GOT3 (cell line): ENCODE measurements around the gene KTN1.

Experiments
- DNase-seq: peaks from one replicate; lab custom pipeline; 2025; ENCODE audit warnings: mixed read lengths; lab: John Stamatoyannopoulos, UW

KTN1 gene, protein sequence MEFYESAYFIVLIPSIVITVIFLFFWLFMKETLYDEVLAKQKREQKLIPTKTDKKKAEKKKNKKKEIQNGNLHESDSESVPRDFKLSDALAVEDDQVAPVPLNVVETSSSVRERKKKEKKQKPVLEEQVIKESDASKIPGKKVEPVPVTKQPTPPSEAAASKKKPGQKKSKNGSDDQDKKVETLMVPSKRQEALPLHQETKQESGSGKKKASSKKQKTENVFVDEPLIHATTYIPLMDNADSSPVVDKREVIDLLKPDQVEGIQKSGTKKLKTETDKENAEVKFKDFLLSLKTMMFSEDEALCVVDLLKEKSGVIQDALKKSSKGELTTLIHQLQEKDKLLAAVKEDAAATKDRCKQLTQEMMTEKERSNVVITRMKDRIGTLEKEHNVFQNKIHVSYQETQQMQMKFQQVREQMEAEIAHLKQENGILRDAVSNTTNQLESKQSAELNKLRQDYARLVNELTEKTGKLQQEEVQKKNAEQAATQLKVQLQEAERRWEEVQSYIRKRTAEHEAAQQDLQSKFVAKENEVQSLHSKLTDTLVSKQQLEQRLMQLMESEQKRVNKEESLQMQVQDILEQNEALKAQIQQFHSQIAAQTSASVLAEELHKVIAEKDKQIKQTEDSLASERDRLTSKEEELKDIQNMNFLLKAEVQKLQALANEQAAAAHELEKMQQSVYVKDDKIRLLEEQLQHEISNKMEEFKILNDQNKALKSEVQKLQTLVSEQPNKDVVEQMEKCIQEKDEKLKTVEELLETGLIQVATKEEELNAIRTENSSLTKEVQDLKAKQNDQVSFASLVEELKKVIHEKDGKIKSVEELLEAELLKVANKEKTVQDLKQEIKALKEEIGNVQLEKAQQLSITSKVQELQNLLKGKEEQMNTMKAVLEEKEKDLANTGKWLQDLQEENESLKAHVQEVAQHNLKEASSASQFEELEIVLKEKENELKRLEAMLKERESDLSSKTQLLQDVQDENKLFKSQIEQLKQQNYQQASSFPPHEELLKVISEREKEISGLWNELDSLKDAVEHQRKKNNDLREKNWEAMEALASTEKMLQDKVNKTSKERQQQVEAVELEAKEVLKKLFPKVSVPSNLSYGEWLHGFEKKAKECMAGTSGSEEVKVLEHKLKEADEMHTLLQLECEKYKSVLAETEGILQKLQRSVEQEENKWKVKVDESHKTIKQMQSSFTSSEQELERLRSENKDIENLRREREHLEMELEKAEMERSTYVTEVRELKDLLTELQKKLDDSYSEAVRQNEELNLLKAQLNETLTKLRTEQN (N-terminal part only)

DNA sequence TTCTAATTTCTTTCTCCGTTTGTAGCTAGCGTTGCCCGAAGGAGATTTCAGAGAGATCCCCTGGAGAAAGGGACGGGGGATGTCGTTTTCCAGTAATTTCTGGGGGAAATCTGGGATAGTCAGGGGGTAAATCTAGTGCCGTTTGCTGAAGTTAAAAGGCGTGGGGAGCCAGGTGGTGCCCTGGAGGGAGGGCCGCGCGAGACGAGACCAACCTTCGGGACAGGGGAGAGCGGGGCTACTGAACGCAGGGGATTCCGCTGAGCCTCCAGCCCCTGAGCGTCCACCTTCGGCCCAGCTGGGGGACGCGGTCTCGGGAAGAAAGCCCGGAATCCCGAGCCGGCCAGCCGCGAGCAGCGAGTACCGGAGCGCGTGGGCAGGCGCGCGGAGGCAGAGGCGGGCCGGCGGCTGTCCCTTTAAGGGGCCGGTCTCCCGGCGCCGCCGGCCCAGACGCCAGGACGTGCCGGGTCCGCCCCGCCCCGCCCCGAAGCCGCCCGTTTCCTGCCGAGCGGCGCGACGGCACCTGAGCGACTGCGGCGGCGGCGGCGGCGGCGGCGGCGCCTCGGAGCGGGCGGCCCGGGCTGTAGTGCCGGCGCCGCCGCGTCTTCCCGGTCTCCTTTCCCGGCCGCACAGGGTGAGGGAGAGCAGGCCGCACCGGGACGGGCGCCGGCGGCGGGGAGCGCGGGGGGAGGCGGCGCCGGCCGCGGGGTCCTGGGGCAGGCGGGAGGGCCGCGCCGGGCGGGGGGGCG lies at the start of gene KTN1:
Gene KTN1, plus strand, starts transcription at position 484 of the 746 bp plus-strand sequence. CDS start 31,842 bp downstream, outside the sequence.
- DNase-seq: peak; percentile 53

DNA sequence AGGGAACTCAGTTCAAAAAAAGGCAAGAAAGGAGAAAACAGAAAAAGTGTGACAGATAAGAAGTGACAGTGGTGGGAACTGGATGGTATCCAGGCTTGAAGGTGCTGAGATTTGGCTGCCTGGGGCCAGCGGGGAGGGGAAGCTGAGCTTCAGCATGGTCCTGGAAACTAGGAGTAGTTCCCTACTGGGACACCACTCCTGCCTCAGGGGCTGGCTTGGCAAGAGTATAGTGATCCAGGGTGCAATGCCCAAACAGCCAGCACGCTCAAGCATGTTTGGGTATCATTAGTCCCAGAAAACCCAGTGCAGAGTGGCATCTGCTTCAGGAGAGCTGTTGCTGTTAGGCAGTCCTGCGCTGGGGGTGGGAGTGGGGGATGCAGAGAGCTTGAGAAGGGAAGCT lies 49.5 kb upstream of the KTN1 start:
- DNase-seq: no peak

DNA sequence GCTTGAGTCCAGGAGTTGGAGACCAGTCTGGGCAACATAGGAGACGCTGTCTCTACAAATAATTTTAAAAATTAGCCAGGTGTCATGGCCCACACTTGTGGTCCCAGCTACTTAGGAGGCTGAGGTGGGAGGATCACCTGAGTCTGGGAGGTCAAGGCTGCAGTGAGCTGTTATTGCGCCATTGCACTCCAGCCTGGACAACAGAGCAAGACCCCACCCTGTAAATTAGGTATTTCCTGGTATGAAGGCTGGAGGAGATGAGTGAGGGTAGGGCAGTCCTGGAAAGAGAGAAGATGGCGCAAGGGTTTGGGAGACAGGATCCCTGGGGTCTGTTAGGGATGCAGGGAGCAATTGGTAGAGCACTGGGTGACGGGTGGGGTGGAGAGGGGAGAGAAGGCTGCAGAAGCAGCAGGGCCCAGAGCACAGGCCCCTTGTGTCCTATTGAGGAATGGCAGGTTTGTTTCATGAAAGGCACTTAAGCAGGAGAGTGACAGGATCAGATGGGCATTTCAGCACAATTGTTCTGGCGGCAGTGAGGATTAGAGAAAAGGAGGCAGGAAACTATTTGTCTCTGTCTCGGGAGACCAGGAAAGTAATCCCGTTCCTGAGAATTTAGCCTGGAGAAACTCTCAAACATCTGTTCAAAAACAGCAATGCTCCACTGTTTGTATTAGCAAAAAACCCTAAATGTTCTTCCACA lies 47.2 kb upstream of the KTN1 start:
- no peak for DNase-seq

DNA sequence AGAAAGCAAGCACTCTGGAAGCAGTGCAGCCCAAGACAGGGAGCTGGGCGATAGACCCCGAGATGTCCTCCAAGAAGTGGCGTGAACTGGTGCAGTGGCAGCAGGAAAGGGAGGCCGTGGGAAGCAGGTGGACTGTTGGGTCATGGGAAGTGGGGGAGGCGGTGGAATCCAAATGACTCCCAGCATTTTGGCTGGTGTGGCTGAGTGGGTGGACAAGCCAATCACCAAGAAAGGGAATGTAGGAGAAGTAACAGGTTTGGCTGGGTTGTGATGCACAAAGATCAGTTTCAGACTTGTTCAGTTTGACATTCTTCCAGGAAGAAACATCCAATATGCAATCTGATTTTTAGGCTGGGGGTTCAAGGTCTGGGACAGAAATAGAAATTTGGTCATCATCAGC lies 46.0 kb upstream of the KTN1 start:
- no peak for DNase-seq

DNA sequence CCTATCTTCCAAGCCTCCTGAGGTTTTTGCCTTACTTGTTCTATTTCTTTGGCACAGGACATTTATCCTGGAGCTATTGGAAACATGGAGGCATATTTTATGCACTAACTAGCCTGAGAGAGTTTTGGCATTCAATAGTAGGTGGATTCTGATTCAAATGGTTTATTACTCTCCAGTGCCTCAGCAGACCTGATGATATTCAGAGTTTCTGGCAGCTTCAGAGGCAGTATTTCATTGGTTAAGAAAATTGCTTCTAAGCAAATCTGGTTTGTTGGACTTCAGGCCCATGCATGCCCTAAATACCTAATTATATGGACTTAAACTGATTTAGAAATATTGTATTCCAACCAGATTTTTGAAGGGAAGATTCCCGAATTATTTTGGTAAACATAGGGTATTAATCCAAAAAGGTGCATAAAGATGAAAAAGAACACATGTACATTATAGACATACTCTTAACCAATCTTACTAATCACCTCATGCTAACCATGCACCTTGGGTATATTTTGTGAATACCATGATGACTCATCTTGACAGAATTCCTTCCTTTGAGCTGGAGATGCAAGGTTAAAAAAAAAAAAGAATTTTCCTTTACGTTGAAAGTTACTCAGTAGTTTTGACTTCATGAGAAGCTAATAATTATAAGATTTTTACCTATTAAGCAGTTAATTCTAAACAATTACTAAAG lies 44.3 kb upstream of the KTN1 start:
- no peak for DNase-seq

DNA sequence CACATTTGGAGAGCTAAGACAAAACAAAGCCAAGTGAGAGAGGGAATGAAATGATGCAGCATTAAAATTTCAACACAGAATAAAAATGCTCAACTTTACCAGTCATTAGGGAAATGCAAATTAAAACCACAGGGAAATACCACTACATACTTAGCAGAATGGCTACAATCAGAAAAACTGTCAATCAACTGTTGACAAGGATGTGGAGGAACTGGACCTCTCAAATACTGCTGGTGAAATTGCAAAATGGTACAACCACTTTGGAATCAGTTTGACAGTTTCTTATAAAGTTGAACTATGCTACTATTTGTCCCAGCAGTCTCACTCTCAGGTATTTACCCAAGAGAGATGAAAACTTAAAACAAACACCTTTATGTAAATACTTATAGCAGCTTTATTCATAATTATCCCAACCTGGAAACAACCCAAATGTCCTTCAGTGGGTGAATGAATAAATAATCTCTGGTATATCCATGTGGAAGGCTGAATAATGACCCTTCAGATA lies 43.8 kb upstream of the KTN1 start:
- no peak for DNase-seq

DNA sequence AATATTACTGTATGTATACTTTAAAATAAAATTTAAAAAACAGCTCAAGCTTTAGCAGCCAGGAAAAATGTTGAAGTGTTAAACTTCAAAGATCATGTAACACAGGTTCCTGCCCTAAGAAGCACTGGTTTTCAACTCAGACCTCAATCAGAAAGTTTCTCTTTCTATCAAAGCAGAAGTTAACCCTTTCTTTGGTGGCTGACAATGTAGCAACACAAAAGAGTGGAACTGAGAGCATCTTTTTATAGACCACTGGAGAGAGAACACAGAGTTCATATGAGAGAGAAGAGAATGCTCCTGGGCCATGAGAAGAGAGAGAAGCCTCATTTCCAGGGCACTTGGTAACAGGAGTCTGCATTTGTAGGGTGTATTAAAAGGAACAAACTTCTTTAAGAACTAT lies 42.2 kb upstream of the KTN1 start:
- DNase-seq: no peak

DNA sequence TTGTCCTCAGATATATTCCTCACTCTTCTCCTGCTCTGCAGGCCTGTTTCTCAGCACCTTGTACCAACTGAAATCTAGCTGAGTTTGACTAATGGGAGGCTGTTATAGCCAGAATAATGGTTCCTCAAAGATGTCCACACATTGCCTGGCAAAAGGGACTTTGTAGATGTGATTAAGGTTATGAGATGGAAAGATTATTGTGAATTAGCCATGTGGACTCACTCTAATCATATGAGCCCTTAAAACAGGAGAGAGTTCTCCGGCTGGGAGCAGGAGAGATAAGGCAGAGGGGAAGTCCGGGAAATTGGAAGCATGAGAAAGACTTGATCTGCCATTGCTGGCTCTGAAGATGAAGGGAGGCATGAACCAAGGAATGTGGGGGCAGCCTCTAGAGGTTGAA lies 40.0 kb upstream of the KTN1 start:
- DNase-seq: no peak

DNA sequence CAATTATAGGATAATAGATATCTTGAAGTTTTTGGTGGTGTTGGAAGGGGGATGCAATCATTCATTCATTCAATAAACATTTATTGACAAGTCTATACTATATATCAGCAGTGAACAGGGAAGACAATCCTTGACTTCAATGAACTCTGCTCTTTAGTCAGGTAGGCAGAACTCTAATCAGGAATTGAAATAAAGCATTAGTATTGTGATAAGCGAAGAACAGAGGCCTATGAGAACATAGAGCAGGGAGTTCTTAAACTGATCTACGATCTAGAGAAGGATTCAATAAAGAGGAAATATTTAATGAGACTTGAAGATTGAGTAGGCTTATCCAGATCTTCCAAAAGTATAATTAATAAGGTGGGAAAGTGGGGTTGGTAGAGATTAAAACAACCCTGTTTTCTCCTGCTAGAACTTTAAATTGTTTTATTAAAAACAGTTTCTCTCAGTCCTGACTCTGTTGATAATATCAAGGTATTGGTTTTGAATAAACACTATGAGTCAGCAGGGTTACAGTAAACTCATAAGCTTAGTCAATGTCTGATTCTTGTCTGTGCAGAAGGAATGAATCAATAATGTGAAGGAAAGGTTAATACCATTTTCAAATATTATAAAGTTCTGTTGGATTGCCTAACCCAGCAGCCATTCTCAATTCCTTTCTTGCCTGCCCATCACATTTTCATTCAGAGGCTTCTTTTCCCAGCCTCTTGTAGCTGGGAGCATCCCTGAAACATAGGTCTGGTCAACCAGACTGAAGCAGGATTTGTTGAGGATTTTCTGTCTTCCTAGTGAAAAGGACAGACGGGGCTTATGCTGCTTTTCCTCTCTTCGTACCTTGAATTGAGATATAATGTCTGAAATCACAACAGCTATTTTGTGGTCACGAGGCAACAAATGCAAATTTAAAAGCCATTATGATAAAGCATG lies 38.9 kb upstream of the KTN1 start:
- DNase-seq: no peak

DNA sequence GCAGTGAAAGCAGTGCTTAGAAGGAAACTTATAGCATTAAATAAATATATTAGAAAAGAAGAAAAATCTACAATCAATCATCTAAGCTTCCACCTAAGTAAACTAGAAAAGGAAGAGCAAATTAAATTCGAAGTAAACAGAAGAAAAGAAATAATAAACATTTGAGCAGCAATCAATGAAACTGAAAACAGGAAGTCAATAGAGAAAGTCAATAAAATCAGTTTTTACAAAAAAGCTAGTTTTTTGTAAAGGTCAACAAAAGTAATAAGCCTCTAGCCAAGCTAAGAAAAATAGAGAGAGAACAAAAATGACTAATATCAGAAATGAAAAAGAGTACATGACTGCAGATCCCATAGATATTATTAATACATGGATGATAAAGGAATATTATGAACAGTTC lies 34.2 kb upstream of the KTN1 start:
- no peak for DNase-seq

DNA sequence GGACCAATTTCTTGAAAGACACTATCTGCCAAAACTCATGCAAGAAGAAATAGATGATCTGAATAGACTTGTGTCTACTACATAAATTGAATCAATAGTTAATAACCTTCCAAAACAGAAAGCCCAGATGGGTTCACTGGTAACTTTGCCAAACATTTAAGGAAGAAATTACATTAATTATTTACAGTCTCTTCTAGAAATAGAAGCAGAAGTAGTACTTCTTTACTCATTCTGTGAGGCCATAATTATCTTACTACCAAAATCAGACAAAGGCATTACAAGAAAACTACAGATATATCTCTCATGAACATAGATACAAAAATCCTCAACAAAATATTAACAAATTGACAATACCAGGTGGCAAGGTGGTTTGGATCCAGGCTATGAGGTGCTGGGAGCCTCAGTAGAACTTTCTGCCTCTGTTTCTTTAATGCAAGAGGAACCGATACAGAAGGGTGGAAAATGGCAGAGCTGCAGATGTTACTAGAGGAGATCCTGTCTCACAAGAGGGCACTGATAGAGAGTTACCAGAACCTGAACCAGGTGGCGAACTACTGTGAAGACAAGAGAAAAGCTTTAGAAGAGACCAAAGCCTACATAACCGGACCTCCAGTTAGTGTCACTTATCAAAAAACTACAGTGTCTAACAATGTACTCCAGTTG lies 33.7 kb upstream of the KTN1 start:
- no peak for DNase-seq

DNA sequence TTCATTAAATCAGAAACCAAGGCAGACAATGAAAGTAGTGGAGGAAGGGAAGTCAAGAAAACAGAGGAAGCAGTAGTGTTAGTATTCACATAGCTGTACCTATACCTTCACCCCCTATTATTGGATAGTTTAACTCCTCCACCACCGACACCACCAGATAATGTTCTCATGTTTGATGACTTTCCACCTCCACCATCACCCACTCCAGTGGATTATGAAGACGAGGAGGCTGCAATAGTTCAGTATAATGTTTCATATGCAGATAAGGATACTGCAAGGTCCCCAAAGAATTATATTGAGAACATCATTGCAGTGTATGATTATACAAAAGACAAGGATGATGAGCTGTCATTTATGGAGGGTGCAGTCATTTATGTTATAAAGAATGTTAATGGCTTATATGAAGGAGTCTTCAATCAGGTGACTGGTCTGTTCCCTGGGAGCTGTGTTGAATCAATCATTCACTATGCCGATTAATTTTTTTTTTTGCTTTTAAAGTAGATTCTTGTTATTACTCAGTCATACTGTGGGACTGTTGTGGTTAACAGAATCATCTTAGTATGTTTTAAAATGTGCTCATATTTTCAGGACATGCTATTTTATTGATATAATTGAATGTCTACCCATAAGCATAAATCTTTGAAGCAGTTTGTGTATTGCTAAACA lies 32.2 kb upstream of the KTN1 start:
- no peak for DNase-seq

DNA sequence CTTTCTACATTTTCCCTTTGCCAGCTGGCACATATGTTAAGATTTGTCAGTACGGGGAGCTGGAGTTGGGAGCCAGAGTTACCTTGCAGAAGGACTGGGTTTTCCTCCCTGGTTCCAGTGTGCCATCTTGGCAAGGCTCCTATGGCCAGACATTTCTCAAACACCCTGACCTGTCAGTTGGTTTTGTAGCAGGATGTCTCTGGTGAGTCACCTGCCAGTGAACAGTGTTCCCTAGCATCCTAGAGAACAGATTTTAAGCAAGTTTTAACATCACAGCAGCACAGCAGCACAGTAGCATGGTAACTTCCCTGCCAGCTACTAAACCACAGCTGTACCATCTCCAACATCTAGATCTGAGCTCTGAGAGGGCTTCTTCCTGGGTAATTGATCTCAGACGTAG lies 26.2 kb upstream of the KTN1 start:
- DNase-seq: no peak

DNA sequence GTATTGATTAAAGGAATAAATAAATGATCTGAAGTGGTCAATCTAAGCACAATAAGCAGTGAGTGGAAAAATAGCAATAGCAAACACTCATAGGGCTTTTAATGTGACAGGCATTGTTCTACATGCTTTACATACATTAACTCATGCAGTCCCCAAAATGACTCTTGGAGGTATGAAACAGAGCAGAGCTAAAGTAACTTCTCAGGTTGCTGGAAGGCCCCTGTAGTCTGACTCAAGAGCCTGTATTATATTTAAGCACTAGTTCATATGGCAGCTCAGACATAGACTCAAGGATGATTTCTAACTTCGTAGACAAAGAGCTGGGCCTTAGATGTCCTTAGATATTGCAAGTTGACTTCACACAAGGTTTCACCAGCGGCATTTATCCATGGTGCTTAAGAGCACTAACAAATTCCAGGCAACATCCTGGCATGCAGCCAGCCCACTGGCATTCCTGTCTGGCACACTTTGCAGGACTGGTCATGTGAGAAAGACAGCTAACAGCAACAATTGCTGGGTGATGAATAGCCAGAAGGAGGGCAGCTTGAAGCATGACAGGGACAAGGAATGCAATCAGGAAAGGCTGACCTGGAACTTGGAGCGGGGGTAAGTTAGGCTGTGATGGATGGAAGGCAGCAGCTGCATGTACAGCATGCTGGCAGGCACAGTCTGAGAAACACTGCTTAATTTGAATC lies 22.9 kb upstream of the KTN1 start:
- DNase-seq: peak; percentile 8

DNA sequence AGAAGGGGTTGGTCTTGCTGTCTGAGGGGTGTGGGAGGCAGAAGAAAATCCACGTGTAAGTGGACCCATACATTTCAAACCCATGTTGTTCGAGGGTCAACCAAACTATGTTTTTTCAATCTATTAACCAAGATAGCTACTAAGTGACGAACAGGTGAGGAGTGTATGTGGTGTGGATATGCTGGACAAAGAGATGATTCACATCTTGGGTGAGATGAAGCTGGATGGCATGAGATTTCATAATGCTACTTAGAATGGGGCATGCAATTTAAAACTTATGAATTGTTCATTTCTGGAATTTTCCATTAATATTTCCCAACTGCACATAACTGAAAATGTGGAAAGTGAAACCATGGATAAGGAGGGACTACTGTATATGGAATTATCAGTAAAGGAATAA lies 17.9 kb upstream of the KTN1 start:
- no peak for DNase-seq

DNA sequence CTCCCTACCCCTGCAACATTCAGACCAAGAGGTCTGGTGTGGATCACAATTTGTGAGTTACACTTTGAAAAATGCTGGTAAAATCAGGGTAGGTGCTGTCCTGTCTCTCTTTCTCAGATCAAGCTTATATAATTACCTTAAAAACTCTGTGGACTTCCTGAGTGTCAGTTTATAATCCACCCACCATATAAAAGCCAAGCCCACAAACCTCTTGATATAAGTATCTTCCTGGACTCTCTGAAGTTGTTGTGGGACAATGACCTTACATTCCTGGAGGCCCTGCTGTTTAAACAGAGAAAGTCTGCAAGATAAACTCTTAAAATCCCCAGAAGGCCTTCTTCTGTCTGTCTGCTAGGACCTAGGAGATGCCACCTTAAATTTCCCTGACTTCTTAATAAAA lies 11.4 kb upstream of the KTN1 start:
- DNase-seq: no peak

DNA sequence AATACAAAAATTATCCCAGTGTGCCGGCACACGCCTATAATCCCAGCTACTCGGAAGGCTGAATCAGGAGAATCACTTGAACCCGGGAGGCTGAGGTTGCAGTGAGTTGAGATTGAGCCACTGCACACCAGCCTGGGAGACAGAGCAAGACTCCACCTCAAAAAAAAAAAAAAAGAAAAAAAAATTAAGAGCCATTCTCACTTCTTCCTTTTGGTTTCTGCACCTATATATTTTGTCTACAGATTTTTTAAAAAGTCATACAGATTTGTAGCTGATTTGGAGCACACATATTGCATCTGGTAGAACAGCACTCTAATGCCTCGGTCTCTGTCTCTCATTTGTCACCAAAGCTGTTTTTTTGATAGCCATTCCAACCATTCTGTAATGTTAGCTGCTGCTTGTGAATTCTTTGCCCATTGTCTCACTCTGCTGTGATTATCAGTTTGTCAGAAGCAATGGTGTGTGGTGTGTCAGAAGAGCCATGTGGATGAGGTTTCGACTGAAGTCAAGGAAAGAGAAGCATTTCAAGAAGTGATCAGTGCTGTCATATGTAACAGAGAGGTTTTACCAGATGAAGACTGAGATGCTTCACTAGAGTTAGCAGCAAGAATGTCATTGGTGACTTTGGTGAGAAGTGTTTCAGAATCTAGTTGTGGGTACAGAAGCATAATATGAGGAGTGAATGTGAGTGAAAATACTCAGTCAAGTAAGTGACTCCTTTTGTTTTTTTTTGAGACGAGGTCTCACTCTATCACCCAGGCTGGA lies 8.7 kb upstream of the KTN1 start:
- DNase-seq: no peak
